WTC11 (cell line): ENCODE measurements around the gene SSR1. TPM values are rescaled to one million over a fixed set of nuclear protein-coding genes. Genes with fewer than 3 reads are reported as not detected.

ENCODE experiments used
- ATAC-seq: fragments of 200-7000 bp; cut with Tn5 transposase; 2 replicates; pipeline ENCODE4 v1.10.0; 2021; ENCODE audit warnings: mild to moderate bottlenecking, moderate library complexity
- CTCF ChIA-PET: fragments of 300-600 bp; sonication (Branson Sonifier 250); formaldehyde crosslinking; loops from one replicate; lab custom pipeline; 2021; ENCODE audit warnings: antibody characterized with exemption; lab: Charles Lee
- POLR2A ChIA-PET: fragments of 350-600 bp; sonication (Branson Sonifier 250); formaldehyde crosslinking; loops from one replicate; lab custom pipeline; 2021; ENCODE audit warnings: antibody characterized with exemption; lab: Charles Lee
- DNase-seq: peaks from one replicate; pipeline ENCODE4 v3.0.0; 2021; ENCODE audit warnings: low spot score
- H3K27ac Mint-ChIP-seq: 2 replicates; pipeline ENCODE4 v1.8.0; 2021; ENCODE audit warnings: mixed read lengths
- H3K27me3 Mint-ChIP-seq: 2 replicates; pipeline ENCODE4 v1.8.0; 2021; ENCODE audit warnings: low read depth, mild to moderate bottlenecking, moderate library complexity, mixed read lengths
- H3K36me3 Mint-ChIP-seq: 2 replicates; pipeline ENCODE4 v1.8.0; 2021; ENCODE audit warnings: mixed read lengths
- H3K4me1 Mint-ChIP-seq: 2 replicates; pipeline ENCODE4 v1.8.0; 2022; ENCODE audit warnings: mixed read lengths
- H3K4me3 Mint-ChIP-seq: 2 replicates; pipeline ENCODE4 v1.8.0; 2021; ENCODE audit warnings: mild to moderate bottlenecking, moderate library complexity, mixed read lengths
- H3K9me3 Mint-ChIP-seq: 2 replicates; pipeline ENCODE4 v1.8.0; 2021; ENCODE audit warnings: mixed read lengths
- ETV6 ChIP-seq: sonication (generic); formaldehyde crosslinking; IDR thresholded peaks from 2 replicates; pipeline ENCODE4 v1.8.1; 2022; ENCODE audit warnings: mild to moderate bottlenecking, missing genetic modification reagents
- IRF2 ChIP-seq: sonication (generic); formaldehyde crosslinking; IDR thresholded peaks from 2 replicates; pipeline ENCODE4 v1.8.0; 2022; ENCODE audit warnings: low read depth, missing genetic modification reagents, borderline replicate concordance
- MXD4 ChIP-seq: fragments of 250-450 bp; sonication (Bioruptor Pico); IDR thresholded peaks from 2 replicates; pipeline ENCODE4 v1.8.0; 2021; ENCODE audit warnings: mild to moderate bottlenecking, moderate library complexity, borderline replicate concordance
- MYBL2 ChIP-seq: sonication (generic); formaldehyde crosslinking; IDR thresholded peaks from 2 replicates; pipeline ENCODE4 v1.8.1; 2023; ENCODE audit warnings: mild to moderate bottlenecking, moderate library complexity, missing genetic modification reagents
- RELA ChIP-seq: sonication (generic); formaldehyde crosslinking; IDR thresholded peaks from 2 replicates; pipeline ENCODE4 v1.8.1; 2022; ENCODE audit warnings: missing genetic modification reagents, mild to moderate bottlenecking, borderline replicate concordance
- SMAD4 ChIP-seq: sonication (generic); formaldehyde crosslinking; IDR thresholded peaks from 2 replicates; pipeline ENCODE4 v1.8.0; 2022; ENCODE audit warnings: mild to moderate bottlenecking, missing genetic modification reagents
- TP53 ChIP-seq: sonication (generic); formaldehyde crosslinking; IDR thresholded peaks from 2 replicates; pipeline ENCODE4 v1.8.1; 2023; ENCODE audit warnings: mild to moderate bottlenecking, missing genetic modification reagents
- ZBTB21 ChIP-seq: sonication (generic); formaldehyde crosslinking; IDR thresholded peaks from 2 replicates; pipeline ENCODE4 v1.8.1; 2023; ENCODE audit warnings: mild to moderate bottlenecking, missing genetic modification reagents, borderline replicate concordance
- ZNF121 ChIP-seq: sonication (generic); formaldehyde crosslinking; IDR thresholded peaks from 2 replicates; pipeline ENCODE4 v1.8.0; 2023; ENCODE audit warnings: missing genetic modification reagents
- ZNF219 ChIP-seq: sonication (generic); formaldehyde crosslinking; IDR thresholded peaks from 2 replicates; pipeline ENCODE4 v1.8.0; 2023; ENCODE audit warnings: missing genetic modification reagents, mild to moderate bottlenecking, borderline replicate concordance
- total RNA-seq: library from RNA; stranded (reverse); gene quantifications from 3 replicates; pipeline ENCODE4 v1.2.3, GENCODE V29; 2021
- TF ChIP-seq, protein P1 (sequence below): sonication (generic); formaldehyde crosslinking; IDR thresholded peaks from 2 replicates; pipeline ENCODE4 v1.8.0; 2023; ENCODE audit warnings: missing genetic modification reagents
- TF ChIP-seq, protein P2 (sequence below): sonication (generic); formaldehyde crosslinking; IDR thresholded peaks from 2 replicates; pipeline ENCODE4 v1.8.1; 2023; ENCODE audit warnings: mild to moderate bottlenecking, moderate library complexity, missing genetic modification reagents
- TF ChIP-seq, protein P3 (sequence below): sonication (generic); formaldehyde crosslinking; IDR thresholded peaks from 2 replicates; pipeline ENCODE4 v1.8.1; 2023; ENCODE audit warnings: mild to moderate bottlenecking, missing genetic modification reagents, borderline replicate concordance
- TF ChIP-seq, protein P4 (sequence below): sonication (generic); formaldehyde crosslinking; IDR thresholded peaks from 2 replicates; pipeline ENCODE4 v1.8.1; 2023; ENCODE audit warnings: mild to moderate bottlenecking, missing genetic modification reagents
- TF ChIP-seq, protein P5 (sequence below): sonication (generic); formaldehyde crosslinking; IDR thresholded peaks from 2 replicates; pipeline ENCODE4 v1.8.1; 2022; ENCODE audit warnings: mild to moderate bottlenecking, moderate library complexity, missing genetic modification reagents
- TF ChIP-seq, protein P6 (sequence below): sonication (generic); formaldehyde crosslinking; IDR thresholded peaks from 2 replicates; pipeline ENCODE4 v1.8.0; 2022; ENCODE audit warnings: mild to moderate bottlenecking, missing genetic modification reagents
- TF ChIP-seq, protein P7 (sequence below): fragments of 250-450 bp; sonication (Bioruptor Pico); IDR thresholded peaks from 2 replicates; pipeline ENCODE4 v1.9.0; 2021; ENCODE audit warnings: moderate library complexity, mild to moderate bottlenecking, inconsistent platforms, borderline replicate concordance
- TF ChIP-seq, protein P8 (sequence below): sonication (generic); formaldehyde crosslinking; IDR thresholded peaks from 2 replicates; pipeline ENCODE4 v1.8.1; 2023; ENCODE audit warnings: mild to moderate bottlenecking, missing genetic modification reagents, moderate library complexity

The SSR1 gene
- total RNA-seq, 1 experiment from 2014 or later, result 96.7 TPM

DNA sequence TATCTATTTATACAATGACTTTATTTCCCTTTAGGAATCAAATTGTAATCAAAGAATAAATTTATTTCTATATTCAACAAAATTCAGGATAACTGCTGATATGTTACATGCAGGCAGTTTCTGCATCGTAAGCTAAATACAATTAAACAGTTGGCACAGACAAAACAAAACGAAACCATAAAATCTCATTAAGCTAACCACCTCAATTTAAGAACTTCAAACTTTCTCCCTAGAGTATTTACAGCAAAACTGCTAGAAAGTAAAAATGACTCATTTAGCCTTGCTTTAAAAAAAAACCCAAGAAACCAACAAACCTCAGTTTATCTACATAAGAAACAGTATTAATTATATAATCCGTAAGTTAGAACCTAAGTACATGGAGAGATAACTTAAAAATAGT is 17.1 kb downstream of the SSR1 start:
- Mint-ChIP-seq H3K27ac (no peak overlapping the region), H3K4me1 (no peaks in the 10 kb centered on the region), H3K36me3 (peaks cover 60% of the 10 kb centered on the region), H3K27me3 (no peaks in the 10 kb centered on the region), H3K9me3 (no peaks in the 10 kb centered on the region), H3K4me3 (no peak overlapping the region)
- ChIA-PET POLR2A (no interaction called here), CTCF (no interaction called here)
- TF ChIP-seq TP53 (CRISPR knock-in tag) (no peak), RELA (CRISPR knock-in tag) (no peak), ZBTB21 (CRISPR knock-in tag) (no peak), MYBL2 (CRISPR knock-in tag) (no peak), IRF2 (CRISPR knock-in tag) (no peak), ETV6 (CRISPR knock-in tag) (no peak), SMAD4 (no peak), ZNF219 (CRISPR knock-in tag) (no peak), ZNF121 (CRISPR knock-in tag) (no peak), MXD4 (CRISPR knock-in tag) (no peak)
- TF ChIP-seq, protein P1, sequence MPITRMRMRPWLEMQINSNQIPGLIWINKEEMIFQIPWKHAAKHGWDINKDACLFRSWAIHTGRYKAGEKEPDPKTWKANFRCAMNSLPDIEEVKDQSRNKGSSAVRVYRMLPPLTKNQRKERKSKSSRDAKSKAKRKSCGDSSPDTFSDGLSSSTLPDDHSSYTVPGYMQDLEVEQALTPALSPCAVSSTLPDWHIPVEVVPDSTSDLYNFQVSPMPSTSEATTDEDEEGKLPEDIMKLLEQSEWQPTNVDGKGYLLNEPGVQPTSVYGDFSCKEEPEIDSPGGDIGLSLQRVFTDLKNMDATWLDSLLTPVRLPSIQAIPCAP (CRISPR knock-in tag), result no peak
- TF ChIP-seq, protein P2, sequence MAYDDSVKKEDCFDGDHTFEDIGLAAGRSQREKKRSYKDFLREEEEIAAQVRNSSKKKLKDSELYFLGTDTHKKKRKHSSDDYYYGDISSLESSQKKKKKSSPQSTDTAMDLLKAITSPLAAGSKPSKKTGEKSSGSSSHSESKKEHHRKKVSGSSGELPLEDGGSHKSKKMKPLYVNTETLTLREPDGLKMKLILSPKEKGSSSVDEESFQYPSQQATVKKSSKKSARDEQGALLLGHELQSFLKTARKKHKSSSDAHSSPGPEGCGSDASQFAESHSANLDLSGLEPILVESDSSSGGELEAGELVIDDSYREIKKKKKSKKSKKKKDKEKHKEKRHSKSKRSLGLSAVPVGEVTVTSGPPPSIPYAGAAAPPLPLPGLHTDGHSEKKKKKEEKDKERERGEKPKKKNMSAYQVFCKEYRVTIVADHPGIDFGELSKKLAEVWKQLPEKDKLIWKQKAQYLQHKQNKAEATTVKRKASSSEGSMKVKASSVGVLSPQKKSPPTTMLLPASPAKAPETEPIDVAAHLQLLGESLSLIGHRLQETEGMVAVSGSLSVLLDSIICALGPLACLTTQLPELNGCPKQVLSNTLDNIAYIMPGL (CRISPR knock-in tag), result no peak
- TF ChIP-seq, protein P3, sequence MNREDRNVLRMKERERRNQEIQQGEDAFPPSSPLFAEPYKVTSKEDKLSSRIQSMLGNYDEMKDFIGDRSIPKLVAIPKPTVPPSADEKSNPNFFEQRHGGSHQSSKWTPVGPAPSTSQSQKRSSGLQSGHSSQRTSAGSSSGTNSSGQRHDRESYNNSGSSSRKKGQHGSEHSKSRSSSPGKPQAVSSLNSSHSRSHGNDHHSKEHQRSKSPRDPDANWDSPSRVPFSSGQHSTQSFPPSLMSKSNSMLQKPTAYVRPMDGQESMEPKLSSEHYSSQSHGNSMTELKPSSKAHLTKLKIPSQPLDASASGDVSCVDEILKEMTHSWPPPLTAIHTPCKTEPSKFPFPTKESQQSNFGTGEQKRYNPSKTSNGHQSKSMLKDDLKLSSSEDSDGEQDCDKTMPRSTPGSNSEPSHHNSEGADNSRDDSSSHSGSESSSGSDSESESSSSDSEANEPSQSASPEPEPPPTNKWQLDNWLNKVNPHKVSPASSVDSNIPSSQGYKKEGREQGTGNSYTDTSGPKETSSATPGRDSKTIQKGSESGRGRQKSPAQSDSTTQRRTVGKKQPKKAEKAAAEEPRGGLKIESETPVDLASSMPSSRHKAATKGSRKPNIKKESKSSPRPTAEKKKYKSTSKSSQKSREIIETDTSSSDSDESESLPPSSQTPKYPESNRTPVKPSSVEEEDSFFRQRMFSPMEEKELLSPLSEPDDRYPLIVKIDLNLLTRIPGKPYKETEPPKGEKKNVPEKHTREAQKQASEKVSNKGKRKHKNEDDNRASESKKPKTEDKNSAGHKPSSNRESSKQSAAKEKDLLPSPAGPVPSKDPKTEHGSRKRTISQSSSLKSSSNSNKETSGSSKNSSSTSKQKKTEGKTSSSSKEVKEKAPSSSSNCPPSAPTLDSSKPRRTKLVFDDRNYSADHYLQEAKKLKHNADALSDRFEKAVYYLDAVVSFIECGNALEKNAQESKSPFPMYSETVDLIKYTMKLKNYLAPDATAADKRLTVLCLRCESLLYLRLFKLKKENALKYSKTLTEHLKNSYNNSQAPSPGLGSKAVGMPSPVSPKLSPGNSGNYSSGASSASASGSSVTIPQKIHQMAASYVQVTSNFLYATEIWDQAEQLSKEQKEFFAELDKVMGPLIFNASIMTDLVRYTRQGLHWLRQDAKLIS (CRISPR knock-in tag), result no peak
- TF ChIP-seq, protein P4, sequence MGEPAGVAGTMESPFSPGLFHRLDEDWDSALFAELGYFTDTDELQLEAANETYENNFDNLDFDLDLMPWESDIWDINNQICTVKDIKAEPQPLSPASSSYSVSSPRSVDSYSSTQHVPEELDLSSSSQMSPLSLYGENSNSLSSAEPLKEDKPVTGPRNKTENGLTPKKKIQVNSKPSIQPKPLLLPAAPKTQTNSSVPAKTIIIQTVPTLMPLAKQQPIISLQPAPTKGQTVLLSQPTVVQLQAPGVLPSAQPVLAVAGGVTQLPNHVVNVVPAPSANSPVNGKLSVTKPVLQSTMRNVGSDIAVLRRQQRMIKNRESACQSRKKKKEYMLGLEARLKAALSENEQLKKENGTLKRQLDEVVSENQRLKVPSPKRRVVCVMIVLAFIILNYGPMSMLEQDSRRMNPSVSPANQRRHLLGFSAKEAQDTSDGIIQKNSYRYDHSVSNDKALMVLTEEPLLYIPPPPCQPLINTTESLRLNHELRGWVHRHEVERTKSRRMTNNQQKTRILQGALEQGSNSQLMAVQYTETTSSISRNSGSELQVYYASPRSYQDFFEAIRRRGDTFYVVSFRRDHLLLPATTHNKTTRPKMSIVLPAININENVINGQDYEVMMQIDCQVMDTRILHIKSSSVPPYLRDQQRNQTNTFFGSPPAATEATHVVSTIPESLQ (CRISPR knock-in tag), result no peak
- TF ChIP-seq, protein P5, sequence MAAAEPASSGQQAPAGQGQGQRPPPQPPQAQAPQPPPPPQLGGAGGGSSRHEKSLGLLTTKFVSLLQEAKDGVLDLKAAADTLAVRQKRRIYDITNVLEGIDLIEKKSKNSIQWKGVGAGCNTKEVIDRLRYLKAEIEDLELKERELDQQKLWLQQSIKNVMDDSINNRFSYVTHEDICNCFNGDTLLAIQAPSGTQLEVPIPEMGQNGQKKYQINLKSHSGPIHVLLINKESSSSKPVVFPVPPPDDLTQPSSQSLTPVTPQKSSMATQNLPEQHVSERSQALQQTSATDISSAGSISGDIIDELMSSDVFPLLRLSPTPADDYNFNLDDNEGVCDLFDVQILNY (CRISPR knock-in tag), result no peak
- TF ChIP-seq, protein P6, sequence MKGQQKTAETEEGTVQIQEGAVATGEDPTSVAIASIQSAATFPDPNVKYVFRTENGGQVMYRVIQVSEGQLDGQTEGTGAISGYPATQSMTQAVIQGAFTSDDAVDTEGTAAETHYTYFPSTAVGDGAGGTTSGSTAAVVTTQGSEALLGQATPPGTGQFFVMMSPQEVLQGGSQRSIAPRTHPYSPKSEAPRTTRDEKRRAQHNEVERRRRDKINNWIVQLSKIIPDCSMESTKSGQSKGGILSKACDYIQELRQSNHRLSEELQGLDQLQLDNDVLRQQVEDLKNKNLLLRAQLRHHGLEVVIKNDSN, result no peak
- TF ChIP-seq, protein P7, sequence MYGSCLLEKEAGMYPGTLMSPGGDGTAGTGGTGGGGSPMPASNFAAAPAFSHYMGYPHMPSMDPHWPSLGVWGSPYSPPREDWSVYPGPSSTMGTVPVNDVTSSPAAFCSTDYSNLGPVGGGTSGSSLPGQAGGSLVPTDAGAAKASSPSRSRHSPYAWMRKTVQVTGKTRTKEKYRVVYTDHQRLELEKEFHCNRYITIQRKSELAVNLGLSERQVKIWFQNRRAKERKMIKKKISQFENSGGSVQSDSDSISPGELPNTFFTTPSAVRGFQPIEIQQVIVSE (CRISPR knock-in tag), result no peak
- TF ChIP-seq, protein P8, sequence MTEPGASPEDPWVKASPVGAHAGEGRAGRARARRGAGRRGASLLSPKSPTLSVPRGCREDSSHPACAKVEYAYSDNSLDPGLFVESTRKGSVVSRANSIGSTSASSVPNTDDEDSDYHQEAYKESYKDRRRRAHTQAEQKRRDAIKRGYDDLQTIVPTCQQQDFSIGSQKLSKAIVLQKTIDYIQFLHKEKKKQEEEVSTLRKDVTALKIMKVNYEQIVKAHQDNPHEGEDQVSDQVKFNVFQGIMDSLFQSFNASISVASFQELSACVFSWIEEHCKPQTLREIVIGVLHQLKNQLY (CRISPR knock-in tag), result no peak
- DNase-seq (no peak), ATAC-seq (no peak)
